Stimulated activated CD4-positive, alpha-beta T cell treated with anti-CD3 and anti-CD28 coated beads, Interleukin-15, amount 100 ng/mL, for 1 hour (primary cell): ENCODE results near the gene SETMAR.
"Not testable (repeated sequence)": the region's sequence is repeated elsewhere in the genome, so short reads cannot be mapped to it uniquely, and the experiment has no call there.

Experiments
- DNase-seq, 2 donors: peaks; one replicate each; pipeline ENCODE4 v3.0.0-alpha.2; 2020; ENCODE audit warnings: low read depth in 1 of 2, low spot score in 1 of 2

The SETMAR gene

DNA sequence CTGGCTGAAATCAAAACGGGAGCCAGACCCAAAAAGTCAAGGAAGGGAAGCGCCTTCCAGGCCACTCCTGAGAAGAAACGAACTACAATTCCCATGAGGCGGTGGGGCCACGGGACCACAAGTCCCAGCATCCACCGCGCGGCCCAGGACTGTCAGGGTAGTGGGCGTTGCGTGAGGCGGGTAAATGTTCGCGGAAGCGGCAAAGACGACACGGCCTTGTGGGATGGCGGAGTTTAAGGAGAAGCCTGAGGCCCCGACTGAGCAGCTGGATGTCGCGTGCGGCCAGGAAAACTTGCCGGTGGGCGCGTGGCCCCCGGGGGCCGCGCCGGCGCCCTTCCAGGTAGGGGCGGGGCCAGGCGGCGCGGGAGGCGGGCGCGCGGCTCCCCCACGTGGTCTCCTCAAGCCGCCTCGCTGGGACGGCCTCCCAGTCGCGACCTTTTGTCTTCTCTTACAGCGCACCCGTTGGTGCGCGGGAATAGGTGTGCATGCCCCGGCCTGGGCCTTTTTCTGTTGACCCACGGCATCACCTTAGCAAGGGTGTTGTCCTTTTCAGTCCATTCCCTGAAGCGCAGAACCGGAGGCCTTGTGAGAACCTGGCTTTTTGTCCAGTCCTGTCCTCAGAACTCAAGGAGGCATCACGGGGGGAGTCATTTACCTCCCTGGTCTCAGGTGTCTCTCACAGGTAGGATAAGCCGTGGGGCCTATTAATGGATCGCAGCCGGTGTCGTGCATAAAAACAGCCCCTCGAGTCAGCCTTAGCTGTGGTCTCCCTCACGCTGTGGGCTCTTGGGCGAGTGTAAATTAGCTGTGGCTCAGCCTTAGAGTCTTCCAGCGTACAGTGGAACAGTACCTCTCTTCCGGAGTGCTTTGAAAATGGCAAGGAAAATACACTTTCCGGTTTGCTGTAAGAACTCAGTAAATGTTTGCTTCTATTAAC is at the start of gene SETMAR:
Gene SETMAR (plus strand): TSS at position 183 of the 937 bp plus-strand sequence. CDS start 2 bp downstream, at position 185.
- DNase-seq, result peak; percentile 67 to 73

DNA sequence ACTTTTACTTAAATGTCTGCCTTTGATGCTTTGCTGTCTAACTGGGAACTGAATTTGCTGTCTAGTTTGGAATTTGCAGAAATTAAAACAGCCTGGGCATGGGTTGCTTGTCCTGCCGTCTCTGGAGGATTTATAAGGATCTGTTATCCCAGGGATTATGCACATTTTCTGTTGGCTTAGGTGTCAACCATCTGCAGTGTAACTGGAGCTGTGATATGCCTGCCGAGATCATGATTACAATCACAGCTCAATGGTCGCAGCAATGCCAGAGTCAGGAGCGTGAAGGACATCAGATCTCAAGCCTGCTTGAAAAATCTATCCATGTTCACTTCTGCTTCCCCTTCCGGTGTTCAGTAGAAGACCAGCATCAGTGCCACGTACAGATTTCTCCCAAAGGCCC is 41.8 kb upstream of the SETMAR start:
- no peak for DNase-seq

DNA sequence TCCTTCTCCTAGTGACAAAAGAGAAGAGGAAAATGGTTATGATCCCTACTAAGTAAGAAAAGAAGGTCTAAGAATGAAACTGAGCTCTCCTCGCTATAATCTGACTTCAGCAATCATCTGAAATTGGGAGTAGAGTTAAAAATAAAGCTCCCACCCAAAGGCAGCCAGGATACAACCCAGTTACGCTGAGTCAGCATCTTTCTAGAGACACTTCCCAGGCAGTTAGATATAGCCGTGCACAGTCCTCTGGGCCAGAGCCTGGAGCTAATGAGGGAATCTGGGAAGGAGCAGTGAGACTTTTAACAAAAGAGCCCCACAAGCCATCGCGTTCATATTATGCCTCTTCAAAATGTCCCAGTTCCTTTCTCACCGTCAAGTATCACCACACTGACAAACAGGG is 39.1 kb upstream of the SETMAR start:
- no peak for DNase-seq

DNA sequence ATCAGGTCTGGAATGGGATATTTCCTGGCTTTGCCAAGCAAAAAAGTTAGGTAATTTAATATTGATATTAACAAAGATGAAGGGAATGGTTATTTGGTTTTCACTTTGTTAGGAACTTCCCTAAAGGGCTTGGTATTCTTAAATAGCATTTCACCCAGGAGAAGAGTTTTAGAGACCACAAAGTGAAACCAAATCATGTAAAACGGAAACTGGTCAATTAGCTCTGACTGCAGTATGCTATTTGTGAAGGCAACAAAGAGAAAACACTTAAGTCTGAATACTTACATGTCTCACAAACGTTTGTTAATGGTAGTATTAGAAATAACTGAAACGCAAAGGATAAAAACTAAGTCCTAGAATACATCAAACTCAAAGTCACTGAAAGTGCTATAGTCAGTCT is 32.4 kb upstream of the SETMAR start:
- no peak for DNase-seq

DNA sequence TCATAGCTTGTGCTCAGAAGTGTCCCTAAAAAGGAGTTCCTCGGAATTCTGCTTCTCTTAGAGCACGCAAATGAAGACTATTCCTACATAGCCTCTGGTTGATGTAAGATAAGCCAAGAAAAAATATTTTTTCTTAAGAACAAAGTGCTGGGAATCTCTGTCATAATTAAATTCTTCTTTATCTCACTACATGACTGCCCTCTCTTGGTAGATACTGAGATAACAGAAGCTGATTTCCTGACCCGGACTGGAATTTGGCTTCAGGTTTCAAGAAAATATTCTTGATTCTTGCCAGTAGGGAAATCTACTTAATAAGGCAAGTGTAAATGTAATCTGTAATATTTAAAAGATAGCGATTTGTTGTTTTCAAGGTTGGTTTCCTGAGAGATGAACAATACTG is 31.3 kb upstream of the SETMAR start:
- DNase-seq, result no peak

DNA sequence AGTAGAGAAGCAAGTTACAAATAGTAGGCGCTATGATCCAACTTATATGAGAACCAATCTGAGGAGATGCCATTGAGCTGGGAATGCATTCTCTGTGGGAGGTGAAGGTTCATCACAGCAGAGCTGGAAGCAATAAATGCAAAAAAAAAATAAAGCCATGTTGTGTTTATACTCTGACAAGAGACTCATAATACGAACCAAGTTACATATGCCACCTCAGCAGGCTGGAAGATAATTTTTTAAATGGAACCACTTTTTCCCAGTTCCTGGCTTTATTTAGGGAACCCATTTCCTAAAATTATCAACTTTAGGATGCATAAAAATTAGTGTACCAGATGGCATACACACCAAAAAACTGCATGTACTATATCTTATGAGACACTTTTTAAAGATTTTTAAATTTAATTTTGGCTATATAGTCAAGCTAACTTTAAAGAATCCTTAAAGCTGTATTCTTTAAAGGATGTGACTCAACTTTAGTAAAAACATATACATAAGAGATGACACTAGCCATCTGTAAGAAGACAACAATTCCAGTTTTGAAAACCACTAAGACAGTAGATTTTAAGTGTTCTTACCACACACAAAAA is 23.6 kb upstream of the SETMAR start:
- DNase-seq, result no peak

DNA sequence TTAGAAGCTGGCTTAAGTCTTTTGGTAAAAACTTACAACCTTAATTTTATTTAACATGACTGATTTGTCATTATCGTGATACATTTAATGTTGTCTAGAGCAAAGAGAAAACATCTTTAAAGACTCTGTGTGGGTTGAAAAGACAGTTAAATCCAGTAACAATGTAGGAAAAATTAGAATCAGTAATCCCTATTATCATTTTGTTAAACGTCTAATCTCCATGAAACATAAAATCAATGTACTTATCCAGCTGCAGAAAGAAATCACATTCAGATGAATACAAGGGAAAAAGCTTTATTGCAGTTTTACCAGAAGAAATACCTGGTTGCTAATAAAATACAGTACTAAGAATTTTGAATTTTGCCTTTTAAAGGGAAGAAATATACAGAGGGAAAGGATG is 21.2 kb upstream of the SETMAR start:
- no peak for DNase-seq

DNA sequence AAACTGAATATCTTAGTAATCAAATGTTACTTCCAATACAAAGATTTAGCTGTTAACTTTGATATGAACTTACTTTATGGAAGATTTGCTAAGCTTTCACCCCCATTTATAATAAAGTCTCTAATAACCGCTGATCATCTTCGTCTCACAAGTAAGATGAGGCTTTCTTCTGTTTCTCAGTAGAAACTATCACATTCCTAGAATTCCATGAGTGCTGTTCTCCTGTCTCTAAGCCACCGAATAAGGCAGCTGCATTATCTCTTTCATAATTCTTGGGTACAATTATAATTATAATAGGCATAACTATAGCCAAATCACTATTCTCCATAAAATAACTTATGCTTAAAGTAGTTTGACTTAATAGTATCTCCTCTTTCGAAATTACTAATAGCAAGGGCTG is 18.3 kb upstream of the SETMAR start:
- no peak for DNase-seq

DNA sequence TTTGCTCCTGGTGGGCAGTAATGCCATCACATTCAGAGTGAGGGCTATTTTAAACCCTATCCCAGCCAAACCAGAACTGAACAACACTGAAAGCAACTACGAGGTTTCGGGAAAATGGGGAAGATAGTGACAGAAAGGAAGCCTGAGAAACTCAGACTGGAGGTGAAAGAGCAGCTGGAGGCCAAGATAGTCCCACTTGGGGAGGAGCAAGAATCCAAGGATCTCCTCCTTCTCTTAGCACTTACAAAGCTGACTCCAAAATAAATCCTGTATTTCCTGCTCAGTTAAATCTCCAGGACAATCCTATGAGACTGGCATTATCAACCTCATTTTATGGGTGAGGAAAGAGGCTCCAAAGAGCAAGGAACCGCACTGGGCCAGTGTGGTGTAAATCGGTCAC is 14.1 kb upstream of the SETMAR start:
- no peak for DNase-seq

DNA sequence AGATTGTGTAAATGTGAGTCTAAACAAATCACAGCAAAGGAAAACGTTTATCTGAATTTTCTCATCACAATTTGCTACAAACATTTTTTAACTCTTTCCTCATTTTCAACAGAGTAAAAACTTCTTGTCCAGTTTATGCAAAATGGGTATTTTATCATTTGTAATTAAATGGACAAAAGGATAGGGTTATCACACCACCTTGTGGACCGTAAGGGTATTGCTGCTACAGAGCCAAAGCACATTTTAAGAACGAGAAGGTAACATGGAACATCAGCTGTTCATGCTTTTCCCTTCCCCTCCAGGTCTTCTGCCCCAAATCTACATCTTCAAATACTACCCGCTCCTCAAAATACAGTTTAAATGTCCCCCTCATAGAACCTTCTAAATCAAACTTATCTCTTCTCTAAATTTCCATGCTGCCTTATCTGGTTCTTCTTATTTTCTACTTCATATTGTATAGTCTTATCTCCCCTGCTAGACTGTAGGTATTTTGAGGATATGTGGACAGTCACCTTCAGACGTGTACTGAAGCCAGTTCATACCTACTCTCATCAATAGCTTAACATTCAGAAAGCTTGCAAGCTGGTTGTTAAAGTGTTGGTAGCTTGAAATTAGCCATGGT is 12.8 kb upstream of the SETMAR start:
- no peak for DNase-seq

DNA sequence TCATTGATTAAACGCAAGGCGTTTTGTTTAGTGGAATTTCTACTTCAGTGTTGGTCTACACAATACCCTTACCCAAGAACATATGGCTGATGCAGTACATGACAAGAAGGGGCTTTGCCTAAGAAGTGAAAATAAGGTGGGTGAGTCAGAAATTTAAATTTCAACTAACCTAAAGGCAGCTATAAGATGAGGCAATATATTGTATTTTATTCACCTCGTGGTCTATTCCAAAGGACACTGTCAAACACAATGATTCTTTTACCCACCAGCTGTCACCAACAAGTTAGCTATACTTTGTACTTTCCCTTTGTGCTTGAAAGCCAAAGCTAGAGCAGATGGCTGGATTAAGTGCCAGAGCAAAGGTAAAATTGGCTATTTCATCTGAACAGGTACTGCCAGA is 10.9 kb upstream of the SETMAR start:
- no peak for DNase-seq

DNA sequence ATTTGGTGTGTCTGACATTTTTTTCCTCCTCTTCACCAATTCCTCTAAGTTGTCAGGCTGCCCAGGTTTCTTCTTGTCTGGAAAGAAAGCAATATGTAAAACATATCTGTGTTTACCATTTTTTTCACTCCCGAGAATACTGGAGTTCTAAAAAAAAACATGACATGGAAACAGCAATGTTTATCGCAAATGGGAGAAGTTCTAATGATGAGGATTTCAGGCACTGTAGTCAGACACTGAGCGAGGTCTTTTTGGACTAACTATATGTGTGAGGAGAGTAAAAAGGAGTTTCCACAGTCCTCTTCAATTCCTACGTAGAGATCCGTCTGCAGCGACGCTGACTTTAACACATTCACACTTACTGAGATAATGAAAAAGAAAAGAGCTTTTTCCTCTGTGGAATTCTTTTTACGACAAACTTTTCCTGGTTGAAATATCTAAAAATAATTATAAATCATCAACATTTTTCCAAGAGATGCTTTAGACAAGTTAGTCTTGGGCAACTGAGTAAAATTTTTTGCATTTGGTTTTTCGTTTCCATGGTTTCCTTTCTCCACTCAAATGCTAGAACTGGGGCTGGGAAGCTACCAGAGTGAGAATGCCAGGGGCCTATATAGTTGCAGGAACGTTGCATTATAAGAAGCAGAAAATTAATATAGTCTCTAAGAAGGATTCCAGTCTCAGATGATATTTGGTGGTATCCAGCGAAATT is 8.4 kb upstream of the SETMAR start:
- DNase-seq, result no peak

DNA sequence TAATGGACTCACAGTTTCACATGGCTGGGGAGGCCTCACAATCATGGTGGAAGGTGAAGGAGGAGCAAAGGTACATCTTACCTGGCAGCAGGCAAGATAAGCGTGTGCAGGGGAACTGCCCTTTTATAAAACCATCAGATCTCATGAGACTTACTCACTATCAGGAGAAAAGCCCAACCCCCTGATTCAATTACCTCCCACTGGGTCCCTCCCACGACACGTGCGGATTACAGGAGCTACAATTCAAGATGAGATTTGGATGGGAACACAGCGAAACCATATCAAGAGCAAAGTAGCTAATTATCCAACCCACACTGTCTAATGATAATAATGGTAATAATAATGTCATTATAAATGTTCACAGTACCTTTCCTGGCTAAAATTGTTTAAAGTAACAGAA is 6.7 kb upstream of the SETMAR start:
- DNase-seq, result not testable (repeated sequence)

DNA sequence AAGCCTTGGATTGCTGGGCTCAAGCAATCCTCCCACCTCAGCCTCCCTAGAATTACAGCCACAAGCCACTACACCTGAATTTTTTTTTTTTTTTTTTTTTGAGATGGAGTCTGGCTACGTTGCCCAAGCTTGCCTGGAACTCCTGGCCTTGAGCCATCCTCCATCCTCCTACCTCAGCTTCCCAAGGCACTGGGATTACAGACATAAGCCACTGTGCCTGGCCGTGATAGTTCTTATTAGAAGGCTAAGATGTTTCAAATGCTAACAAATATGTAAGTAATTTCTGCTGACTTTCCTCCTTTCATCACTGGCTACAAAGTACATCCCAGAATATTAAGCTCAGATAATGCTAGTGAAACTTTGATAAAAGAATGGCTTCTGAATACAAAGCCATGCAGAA is 5.7 kb upstream of the SETMAR start:
- DNase-seq, result no peak

DNA sequence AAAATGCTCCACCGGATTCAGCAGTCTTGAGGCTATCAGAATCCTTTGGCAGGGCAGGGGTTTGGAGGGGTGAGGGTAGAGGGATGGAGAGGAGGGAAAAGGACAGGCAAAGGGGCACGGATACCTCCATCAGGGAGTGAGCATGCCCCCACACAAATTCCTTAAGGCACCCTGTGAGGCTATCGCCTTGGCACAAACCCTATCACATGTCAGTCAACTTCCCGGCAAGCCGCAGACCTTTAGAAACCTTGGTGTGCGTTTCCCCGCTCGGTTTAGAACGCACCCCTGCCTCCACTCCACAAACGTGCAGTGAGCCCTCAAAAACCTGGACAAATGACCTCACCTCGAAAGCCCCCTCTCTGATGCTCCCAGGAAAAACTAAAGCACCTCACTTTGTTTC is 422 bp upstream of the SETMAR start:
- DNase-seq, result no peak

DNA sequence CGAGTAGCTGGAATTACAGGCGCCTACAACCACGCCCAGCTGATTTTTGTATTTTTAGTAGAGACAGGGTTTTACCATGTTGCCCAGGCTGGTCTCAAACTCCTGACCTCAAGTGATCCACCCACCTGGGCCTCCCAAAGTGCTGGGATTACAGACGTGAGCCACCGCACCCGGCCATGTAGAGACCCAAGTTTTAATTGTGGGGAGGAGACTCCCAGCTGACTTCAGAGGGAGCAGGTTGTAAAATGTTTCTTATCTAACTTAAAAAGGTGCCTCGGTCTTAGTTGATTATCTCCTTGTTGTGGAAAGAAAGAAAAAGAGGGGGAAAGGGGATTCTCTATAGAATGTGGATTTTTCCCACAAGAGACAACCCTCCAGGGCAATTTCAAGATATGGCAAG is 2.0 kb downstream of the SETMAR start:
- DNase-seq, result not testable (repeated sequence)

DNA sequence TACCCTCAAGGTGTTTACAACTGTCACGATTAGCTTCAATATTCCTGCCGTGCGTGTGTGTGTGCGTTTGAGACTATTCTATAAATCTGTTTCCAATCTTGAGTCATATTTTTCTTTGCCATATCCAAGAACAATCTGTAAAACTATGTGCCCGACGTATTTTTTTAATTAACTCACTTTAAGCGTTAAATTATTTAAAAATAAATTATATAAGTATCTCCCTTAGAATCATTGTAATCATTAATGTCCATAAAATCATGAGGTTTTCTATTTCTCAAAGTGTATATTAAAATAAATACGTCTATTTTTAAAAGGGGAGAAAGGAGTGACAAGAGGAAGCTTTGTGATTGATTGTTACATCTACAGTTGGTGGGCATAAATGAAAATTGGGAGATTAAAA is 2.9 kb downstream of the SETMAR start:
- DNase-seq, result no peak

DNA sequence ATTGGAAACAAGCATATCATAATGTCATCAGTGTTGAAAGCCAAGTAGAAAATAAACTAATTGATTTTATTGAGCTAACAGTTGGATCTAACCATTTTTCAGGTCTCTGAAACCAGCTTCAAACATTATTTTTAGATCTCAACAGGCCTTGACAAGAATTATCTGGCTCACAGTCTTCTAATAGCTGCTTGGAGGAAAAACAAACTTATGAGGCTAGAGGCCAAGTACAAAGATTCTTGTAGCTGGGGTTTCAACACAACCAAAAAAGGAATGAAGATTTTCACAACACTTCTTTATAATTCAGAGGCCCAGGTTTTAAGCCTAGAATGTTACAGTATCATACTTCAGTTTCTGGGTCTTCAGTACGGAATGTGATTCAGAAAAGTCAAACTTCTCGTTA is 3.7 kb downstream of the SETMAR start:
- no peak for DNase-seq

DNA sequence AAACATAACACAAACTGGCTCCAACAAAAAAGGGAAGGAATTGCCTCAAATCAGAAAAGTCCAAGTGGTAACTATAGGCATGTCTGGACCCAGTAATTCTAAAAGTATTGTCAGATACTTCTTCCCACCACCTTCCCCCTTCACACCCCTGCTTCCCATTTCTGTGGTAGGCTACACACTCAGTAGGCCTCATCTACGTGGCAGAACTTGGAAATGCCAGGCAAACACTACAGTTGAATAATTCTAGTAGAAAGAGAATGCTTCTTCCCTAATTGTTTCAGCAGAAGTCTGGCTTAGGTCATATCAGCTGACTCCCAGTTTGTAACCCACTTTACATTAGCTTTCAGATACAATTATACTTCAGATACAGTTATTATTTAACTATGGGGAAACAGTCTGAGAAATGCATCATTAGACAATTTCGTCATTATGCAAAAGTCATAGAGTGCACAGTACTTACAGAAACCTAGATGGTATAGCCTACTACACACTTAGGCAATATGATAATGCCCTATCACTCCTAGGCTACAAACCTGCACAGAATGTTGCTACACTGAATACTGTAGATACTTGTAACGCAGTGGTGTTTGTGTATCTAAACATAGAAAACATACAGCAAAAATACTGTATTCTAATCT is 6.4 kb downstream of the SETMAR start:
- no peak for DNase-seq

DNA sequence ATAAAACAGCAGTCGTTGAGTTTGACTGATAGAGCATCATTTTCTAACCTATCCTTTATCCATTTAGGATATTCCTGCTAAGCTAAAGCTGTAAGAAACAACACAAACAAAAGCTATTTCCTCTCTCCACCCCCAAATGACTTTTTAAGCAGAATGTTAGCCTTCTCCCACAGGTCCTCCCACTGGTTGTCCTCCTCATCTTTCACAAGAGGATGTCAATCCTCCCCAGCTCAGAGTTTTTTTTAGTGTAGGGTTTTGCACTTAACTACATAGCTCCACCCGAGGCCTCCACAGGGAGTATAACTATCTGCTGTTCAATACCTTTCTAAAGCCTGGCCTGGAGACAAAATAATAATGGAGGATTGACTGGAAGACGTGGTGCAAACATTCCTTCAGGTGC is 7.8 kb downstream of the SETMAR start:
- no peak for DNase-seq

DNA sequence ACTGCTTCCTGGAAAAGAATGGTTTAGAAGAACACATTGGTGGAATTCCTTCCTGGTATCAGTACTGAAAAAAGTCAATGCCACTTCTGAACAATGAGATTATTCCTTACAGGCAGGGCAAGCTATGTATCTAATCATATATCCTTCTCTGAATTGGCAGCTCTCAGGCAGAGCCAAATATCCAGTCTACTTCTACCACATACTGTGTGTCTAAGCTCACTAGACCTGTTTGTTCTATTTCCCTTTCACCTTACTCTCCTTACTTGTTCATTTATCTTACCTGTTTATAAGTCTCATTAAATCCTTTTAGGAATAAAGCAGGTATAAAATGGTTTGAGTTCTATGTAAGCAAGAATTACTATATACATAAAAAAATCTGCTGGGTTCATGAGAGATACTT is 8.3 kb downstream of the SETMAR start:
- DNase-seq, result no peak
